GM18909 (cell line): ENCODE results near the gene PTCD3.

Experiments used
- ATAC-seq: cut with Tn5 transposase; IDR thresholded peaks from one replicate; pipeline ENCODE4 v1.9.1; 2021; ENCODE audit warnings: mild to moderate bottlenecking; ENCODE audit not compliant: unreplicated experiment, poor library complexity

The PTCD3 gene

DNA sequence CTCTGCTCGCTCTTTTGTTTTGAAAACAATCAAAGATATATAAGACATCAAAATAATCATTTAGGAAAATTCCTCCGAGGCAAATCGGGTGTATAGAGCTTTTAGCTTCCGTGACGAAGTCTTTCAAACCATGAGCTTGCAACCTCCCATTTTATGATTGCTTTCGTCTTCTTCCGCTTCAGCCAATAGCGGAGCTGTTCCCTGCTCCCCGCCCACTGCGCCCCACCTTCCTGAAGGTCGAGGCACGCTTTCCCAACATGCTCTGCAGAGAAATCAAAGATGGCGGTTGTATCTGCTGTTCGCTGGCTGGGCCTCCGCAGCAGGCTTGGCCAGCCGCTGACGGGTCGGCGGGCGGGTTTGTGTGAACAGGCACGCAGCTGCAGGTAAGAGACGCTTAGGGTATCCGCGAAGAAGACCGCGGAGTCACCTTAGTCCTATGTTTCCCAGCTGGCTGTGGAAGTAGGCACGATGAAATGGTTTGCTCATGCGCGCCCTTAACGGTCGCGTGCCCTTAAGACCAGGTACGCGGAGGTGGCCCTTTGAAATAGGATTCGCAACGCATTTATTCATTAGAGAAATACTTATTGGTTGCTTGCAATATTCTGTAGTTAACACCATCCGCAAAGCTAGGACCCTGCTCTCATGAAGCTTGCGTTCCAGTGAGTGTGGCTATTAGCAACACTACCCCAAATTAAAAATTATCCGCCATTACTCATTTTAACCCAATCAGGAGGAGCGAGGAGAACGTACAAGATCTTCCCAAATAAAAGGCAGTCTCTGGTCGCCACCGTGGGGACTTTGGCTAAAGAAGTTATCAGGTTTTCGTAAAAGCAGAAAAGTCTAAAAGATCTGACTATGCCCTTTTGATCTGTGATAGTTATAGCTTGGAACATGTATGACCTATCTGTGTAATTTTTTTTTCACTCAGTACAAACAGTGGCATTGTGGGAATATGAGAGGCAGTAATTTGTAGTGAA lies at the start of gene PTCD3:
PTCD3 (plus strand) TSS at position 267 of the 977 bp plus-strand sequence; CDS start at position 280, 13 bp downstream.
- peak; percentile 91 for ATAC-seq

GRCh38 chr2:86056590-86057331 lies 49.3 kb upstream of the PTCD3 start:
- ATAC-seq = no peak

- no peak for ATAC-seq
Measured at GRCh38 chr2:86062043-86062442, 44.0 kb upstream of the PTCD3 start.

DNA sequence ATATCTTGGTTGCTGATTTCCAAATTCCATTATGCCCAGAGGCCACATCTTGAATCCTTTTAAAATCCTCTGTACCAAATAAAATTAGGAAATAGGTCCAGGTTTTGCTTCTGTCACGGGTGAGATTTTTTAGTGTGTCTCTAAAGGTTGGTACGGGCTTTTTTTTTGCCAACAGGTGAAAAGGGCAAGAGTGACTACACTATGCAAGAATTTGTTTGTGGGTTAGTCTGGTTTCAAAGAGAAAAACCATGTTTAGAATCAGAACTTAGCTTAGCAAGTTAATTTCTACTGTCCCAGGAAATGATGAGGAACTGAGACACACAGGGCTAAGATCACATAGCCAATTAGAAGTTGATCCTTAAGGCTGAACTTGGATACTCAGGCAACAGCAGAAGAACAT lies 42.0 kb upstream of the PTCD3 start:
- no peak for ATAC-seq

DNA sequence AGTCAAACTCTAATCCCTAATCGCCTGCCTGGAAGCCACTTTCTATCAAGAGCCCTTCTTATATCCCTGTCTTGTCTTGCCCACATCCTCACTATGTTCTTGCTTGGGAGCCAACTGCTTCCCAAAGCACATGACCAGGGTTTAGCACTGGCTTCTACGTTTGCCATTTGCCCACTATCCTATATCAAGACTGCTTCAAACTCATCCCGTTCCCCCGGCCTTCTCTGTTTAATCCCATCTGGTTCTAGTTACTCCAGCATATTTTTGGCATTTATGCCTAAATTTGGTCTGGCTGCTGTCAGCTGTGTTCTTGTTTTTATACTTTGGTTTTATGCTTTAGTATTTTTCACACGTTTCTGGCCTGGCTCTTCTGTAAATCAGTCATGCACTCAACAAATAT lies 40.5 kb upstream of the PTCD3 start:
- no peak for ATAC-seq

- ATAC-seq = no peak
Measured at GRCh38 chr2:86066007-86066578, 39.9 kb upstream of the PTCD3 start.

DNA sequence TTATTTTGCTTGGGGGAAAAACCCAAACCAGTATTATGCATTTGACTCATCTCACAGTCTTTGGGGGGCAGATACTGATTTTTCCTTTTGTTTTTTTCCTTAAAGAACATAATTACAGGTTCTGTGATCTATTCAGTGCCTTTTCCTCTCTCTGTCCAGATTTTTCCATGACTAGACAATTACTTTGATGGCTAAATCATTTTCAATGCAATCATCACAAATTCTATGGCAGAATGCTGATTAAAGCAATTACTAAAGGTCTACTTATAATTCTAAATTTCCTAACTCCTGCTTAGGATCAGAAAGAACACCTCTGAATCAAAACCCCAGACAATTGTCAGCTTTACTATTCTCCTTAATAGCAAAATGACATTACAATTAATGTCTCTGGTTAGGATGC lies 39.1 kb upstream of the PTCD3 start:
- ATAC-seq = no peak

GRCh38 chr2:86068136-86068588 lies 37.9 kb upstream of the PTCD3 start:
- no peak for ATAC-seq

GRCh38 chr2:86068648-86069047 lies 37.4 kb upstream of the PTCD3 start:
- ATAC-seq = no peak

- no peak for ATAC-seq
Measured at GRCh38 chr2:86069091-86069685, 36.8 kb upstream of the PTCD3 start.

- no peak for ATAC-seq
Measured at GRCh38 chr2:86069783-86070339, 36.2 kb upstream of the PTCD3 start.

- ATAC-seq = no peak
Measured at GRCh38 chr2:86070868-86071267, 35.2 kb upstream of the PTCD3 start.

GRCh38 chr2:86072271-86072858 lies 33.7 kb upstream of the PTCD3 start:
- ATAC-seq = peak; percentile 67

DNA sequence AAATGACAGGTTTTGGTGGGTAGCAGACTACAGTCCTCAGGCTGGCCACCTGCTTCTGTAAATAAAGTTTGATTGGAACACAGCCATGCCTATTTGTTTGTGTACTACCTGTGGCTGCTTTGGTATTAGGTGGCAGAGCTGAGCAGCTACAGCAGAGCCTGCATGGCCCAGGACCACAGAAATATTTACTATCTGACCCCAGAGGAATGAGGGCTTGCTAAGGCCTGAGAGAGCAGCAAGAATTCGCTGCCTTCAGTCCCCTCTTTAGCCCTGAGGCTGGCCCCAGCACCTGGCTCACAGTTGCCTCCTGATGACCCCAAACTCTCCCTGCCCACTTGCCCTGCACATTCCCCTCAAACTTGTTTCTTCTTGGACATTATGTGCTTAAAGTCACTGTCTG lies 32.8 kb upstream of the PTCD3 start:
- ATAC-seq = no peak

DNA sequence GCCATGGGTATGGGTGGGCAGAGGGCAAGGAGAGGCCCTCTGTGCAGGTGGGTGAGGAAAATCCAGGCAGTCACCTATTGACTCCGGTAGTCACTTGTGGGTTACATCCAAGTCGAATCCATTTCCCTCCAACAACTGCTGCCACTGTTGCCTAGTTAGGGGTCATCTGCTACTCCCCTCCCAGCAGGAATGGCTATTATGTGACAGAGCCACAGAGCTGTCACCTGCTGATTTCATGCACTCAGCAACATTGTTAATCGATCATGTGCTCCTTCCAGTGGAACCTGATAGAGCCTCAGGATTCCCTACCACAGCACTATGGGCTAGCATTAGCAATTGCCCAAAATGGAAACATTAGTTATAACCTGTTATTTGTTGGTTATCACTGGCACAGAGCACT lies 31.8 kb upstream of the PTCD3 start:
- ATAC-seq = no peak

DNA sequence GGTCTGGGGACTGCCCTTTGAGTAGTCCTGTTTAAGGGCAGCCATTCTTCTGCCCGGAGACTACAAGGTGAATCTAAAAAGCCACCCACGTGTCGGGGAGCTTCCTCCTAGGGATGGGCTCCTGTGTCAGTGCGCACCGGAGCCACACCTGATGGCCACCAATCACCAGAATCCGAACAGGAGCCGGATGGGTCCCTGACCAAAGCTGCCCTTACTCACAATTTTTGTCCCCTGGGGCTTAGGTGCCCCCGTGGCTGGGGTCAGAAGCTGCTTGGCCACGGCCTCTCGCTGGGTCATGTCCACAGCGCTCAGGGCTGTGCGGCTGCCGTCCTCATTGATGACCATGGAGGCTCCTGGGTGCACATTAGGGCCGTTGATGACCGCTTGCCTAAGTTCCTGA lies 31.2 kb upstream of the PTCD3 start:
- ATAC-seq = no peak

DNA sequence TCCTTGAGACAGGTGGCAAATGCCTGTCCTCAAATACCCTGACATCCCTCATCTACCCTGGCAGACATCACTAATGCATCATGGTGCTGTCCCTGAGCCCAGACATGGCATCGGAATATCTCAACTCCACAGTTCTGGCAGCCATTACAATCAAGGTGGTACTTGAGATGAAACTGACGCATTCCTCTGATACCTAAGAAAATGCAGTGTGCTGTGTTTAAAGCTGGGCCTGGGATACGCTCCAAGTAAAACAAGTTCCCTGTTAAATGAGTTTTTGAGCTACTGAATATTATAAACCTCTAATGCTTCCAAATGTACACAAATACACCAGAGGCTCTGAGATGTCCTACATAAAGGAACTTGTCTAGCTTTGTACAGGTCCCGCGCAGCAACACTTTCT lies 30.1 kb upstream of the PTCD3 start:
- no peak for ATAC-seq

DNA sequence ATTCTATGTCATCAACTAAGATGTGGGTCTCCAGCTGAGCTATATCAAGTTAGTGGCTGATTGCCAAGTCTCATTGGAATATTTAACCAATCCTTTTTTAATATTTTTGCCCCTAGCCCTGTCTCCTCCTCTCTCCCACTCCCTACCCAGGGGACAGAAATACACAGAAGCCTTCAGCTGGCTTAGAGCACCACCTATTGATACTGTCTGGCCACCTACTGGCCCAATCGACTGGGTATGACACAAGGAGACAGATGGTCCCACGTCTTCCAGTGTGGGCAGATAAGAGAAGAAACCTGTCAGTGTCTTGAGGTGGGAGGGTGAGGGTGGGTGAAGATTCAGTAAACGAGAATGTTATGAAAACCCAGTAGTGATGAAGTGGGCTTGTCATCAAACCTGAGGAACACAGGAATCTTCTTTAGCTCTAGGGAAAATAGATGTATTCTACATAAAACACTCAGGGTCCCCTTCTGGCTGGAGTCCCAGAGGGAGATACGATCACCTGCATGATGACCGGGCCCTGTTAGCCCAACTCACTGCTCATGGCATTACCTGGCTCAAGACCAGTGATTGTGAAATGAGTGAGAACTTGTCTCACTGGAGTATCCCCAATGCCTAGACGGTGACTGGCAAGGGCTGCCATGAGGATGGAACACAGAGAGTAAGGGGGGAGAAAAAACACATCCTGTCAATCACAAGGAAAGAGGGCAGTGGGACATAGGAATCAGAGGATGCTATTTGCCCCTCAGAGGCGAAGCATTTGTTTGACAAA lies 27.1 kb upstream of the PTCD3 start:
- ATAC-seq = no peak
